Stimulated activated CD8-positive, alpha-beta memory T cell treated with anti-CD3 and anti-CD28 coated beads, Interleukin-12 subunit alpha, Interleukin-12 subunit beta, amount 100 ng/mL, for 24 hours (primary cell): ENCODE data around the gene DUSP6.
"Not testable (repeated sequence)": the region's sequence is repeated elsewhere in the genome, so short reads cannot be mapped to it uniquely, and the experiment has no call there.

Experiments used
- DNase-seq: peaks from one replicate; pipeline ENCODE4 v3.0.0-alpha.2; 2020; ENCODE audit errors: extremely low read depth

The DUSP6 gene

DNA sequence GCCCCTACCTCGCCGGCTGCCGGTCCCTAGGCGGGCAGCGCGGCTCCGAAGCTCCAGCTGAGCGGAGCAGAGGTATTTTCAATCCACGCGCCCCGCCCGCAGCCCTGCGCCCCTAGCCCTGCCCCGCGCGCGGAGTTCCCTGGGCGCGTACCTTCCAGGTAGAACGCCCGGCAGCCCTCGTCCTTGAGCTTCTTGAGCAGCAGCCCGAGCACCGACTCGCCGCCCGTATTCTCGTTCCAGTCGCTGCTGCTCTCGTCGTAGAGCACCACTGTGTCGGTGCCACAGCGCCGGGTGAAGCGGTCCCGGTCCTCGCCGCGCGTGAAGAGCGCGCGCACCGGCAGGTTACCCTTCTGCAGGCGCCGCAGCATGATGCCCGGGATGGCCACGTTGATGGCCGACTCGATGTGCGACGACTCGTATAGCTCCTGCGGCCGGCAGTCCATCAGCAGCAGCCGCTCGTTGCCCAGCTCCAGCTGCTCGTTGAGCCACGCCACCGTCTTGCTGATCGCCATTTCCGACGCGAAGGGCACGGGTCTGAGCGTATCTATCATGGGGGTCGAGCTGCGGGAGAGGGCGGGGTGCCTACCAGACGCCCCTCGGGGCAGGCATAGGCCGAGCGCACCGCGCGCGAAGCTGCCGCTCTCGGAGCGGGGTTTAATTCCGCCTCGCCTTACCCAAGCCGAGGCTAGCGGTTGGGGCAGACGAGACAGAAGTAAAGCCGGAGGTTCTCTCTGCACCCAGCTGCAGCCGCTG, 636 bp downstream of the DUSP6 start:
- DNase-seq = no peak

DNA sequence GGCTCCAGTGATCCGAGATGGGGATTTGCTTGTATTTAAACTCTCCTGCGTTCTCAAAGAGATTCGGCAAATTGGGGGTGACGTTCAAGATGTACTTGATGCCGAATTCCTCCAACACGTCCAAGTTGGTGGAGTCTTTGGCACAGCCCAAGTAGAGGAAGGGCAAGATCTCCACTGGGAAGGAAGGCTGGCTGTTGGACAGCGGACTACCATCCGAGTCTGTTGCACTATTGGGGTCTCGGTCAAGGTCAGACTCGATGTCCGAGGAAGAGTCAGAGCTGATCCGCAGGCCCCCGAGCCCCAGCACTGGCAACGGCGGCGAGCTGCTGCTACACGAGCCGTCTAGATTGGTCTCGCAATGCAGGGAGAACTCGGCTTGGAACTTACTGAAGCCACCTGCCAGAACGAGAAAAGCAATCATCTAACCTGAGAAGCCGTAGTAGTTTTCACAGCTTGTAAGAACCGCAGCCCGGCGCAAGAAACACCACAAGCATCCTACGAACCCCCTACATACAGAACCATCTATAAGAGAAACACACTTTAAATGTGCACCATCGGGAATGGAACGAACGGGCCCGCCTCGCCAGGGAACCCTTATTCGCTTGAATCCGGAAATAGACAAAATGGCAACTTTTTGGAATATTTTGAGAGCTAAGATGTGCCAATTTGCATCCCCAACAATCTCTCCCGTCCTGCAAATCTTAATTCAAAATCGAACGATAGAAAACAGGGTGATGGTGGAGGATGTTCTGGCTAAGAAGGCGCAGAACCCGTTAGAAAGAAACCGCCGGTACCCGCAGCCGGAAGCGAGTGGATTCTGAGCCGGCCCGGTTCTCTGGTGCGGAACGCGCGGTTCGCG, 1.4 kb downstream of the DUSP6 start:
- DNase-seq = no peak

- no peak for DNase-seq
These were observed 2.1 kb downstream of the DUSP6 start for GRCh38 chr12:89350260-89350629.

GRCh38 chr12:89349814-89350213, 2.5 kb downstream of the DUSP6 start:
- DNase-seq = no peak

DNA sequence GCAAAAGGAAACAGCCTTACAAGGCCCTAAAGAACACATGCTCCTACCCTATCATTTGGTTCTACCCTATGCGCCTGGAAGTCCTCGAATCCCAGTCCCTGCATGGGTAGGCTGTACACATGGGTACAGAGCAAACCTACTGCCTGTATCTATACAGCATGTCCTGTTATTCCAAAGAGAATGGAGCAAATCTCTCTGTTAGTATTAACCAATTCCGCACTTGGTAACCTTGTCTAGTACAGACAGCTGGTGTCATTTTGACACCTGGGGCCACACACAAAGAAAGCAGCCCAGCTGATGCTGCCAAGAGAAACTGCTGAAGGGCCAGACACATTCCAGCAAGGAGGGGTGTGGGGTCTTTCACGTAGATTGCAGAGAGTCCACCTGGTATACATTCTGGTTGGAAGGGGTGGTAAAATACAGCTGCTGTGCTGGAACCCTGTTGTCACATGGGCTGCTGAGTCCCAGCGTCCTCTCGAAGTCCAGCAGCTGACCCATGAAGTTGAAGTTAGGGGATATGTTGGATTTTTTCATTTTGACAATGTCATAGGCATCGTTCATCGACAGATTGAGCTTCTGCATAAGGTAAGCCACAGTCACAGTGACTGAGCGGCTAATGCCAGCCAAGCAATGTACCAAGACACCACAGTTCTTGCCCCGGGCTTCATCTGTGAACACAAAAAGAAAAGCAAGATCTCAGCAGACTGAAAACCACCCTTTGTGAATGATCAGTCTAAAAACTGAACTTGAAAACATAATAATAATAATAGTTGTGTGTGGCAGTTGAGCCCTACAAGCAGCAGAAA, 3.2 kb downstream of the DUSP6 start:
- DNase-seq = no peak

DNA sequence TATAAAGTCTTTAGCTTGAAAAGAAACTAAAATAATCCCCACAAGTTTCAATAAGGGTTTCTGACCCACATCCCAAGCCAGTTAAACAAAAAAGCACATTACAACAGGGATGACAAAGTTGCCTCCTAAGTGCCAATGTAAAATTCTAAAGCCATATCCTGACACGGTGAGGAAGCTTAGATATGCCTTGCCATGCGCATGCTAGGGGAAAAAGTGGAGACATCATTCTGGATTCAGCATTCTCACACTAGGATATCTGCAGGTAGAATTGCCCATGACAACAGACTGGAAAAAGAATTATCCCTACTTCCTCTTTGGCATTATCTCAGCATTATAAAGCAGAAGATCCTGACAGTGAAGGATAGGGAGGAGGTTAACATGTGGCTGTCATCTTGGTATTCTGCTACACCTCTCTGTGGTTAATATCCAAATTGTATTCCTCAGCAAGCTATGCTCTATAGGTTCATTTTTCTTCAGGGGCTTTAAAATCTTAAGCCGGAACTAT, 4.9 kb downstream of the DUSP6 start:
- DNase-seq = no peak

GRCh38 chr12:89346741-89347324, 5.5 kb downstream of the DUSP6 start:
- DNase-seq = no peak

- DNase-seq = no peak
These were observed 6.2 kb downstream of the DUSP6 start for GRCh38 chr12:89345830-89346740.

GRCh38 chr12:89345376-89345775, 6.9 kb downstream of the DUSP6 start:
- no peak for DNase-seq

DNA sequence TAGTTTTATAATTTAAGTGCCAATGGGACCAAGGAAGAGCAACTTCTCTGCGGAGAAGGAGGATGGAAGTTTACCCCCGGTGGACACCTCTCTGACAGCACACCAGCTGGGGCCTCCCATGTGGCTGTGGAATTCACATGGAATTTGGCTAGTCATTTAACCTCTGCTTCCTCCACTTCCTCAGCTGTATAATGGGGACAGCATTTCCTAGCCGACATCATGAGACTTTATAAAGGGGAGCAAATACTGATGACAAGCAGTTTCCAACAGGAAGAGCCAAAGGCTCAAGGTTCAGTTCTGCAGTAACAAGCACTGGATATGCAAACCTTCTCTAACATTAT, 7.5 kb downstream of the DUSP6 start:
- no peak for DNase-seq

- no peak for DNase-seq
These were observed 8.0 kb downstream of the DUSP6 start for GRCh38 chr12:89344043-89344861.

DNA sequence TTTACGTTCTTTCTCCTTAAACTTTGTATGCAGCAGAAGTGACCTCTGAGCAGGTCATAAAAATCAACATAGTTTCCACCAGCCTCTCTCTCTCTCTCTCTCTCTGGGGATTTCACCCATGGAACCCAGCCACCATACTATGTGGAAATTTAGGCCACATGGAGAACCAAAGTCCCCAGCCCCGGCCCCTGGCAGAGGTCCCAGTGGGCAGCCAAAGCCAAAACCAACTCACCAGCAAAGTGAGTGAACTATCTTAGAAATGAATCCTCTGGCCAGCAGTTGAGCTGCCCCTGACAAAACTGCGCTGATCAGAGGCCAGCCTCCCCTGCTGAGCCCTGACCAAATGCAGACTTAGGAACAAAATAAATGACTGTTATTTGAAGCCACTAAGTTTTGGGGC, 9.2 kb downstream of the DUSP6 start:
- DNase-seq = no peak

DNA sequence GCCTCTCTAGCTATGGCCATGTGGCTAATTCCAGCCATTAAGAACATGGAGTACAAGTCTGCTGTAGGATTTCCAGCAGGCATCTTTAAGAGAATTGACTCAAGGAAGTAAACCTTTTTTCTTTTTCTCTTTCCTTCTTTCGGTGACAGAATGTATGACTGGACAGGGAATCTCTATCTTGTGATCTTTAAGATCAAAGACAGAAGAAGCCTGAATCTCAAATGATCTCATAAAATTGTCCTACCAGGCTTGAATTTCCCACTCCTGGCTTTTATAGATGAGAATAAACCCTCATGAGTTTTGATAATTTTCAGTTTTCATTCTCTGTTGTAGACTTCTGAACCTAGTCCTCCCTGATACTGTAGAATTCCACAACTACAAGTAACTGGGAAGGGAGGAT, 11.4 kb downstream of the DUSP6 start:
- no peak for DNase-seq

DNA sequence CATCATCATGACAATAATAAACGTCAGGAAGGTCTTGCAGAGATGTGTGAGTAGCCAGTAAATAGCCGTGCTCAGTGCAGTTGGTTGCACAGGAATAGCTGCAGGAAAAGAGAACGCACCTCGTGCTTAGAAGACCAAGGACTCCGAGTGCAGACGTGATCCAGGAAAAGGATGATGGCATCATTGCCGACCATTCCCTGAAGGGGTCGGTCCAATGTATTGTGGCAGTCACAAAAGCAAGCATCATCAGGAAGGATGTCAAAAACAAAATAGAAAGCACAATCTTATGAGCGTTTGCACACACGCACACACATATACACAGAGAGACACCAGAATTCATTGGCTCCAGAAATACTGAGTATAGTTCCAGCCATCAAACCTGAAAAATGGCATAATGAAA, 12.8 kb downstream of the DUSP6 start:
- no peak for DNase-seq

- not testable (repeated sequence) for DNase-seq
These were observed 15.2 kb downstream of the DUSP6 start for GRCh38 chr12:89337136-89337535.

GRCh38 chr12:89335452-89336244, 16.7 kb downstream of the DUSP6 start:
- no peak for DNase-seq

DNA sequence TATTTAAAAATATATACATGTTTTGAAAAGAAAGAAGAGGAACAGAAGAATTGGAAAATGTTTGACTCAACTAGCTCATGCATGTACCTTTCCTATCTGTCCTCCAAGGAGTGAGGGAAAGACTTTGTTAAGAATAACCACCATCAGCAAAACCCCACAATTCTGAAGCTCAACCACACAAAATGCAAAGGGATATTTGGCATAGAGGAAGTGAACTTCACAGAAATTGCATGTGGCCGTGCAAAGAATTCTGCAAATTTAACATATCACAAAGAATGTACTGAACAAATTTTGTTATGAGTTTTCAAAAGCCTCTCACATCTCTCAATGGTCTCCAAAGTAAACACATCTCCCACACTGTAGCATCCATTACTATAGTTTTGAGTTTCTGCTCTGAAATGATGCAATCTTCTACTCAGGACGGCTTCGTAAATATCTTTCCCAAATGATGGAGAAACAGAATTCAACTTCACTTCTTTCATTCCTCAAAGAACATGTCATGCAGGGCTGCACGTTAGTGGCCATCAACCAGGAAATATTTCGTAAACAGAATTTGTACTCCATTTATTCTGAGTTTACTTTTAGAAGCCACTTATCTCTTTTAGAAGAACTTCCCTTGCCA, 17.6 kb downstream of the DUSP6 start:
- no peak for DNase-seq

GRCh38 chr12:89333564-89334252, 18.6 kb downstream of the DUSP6 start:
- DNase-seq = no peak
